RWPE1 (cell line): ENCODE data around the gene SLC22A15.

ENCODE experiments used
- CTCF ChIA-PET: fragments of 350-600 bp; sonication (Branson Sonifier 250); formaldehyde crosslinking; extraction: SDS; loops from one replicate; lab custom pipeline; 2021; lab: Yijun Ruan, JAX
- POLR2A ChIA-PET: fragments of 400-600 bp; formaldehyde crosslinking; extraction: SDS; loops from one replicate; lab custom pipeline; 2020; ENCODE audit warnings: antibody characterized with exemption; ENCODE audit not compliant: low non-redundant PET; lab: Yijun Ruan, JAX
- DNase-seq: peaks from one replicate; pipeline ENCODE4 v3.0.0; 2012; ENCODE audit warnings: low spot score
- H3K27ac ChIP-seq: fragments of 450-650 bp; 2 replicates; pipeline ENCODE4 v1.5.1; 2017
- CTCF ChIP-seq: fragments of 450-650 bp; conservative IDR thresholded peaks from 2 replicates; pipeline ENCODE4 v1.5.1; 2017; ENCODE audit warnings: low read depth, mild to moderate bottlenecking

Gene SLC22A15

DNA sequence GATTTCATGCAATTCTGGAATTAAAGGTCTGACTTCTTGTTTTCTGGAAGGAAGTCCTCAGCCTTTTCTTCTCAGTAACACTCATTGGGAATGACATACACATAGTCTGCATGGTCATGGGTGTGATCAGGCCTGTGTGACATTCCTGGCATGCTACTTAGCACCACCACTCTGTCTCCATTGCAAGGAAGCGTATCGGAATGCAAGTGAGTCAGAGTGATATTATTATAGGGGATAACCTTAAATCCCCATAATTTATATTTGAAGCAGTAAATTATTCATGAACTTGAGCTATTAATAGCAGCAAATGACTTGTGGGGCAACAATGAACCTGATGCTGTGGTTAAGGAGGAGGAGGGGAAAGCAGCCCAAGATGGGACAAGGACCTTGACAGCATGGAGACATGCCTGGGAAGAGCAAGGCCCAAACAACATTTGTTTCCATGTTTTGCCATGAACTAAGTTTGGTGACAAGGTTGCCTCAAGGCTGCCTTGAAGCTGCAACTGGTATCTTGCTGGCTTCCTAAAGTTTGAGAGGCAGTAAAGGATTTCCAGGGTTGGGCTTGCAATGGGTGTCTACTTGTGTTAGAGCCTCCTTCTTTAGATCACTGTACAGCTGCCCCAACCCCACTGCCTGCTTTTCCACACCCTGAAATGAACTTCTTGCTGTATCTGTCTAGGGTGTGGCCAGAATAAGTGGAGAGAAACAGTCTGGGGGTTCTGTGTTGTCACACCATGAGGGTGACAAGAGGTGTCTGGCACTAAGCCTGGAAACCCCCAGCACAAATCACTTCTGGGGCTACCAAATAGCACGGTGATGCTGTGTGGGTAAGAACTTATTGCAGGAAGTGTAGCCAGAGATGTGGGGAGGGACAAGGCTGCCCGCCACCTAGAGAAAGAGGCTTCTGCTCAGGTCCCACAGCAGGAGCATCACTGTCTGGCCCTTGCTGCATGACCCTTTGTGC, 139.4 kb downstream of the SLC22A15 start:
- DNase-seq = peak; percentile 74
- ChIA-PET CTCF (interaction anchor here (0.6 kb wide), 1 partner anchor 23 kb away, joined by 3 read pairs; no protein-coding TSS in a partner anchor), POLR2A (no interaction called here)
- H3K27ac ChIP-seq = no peak overlapping the region
- TF ChIP-seq CTCF = no peak

- POLR2A ChIA-PET = no interaction called here
- no peak for DNase-seq
- H3K27ac ChIP-seq = no peak overlapping the region
- CTCF ChIA-PET = interaction anchor here (0.6 to 0.7 kb wide), 2 partner anchors 134 to 824 kb away, joined by 3 to 4 read pairs; no protein-coding TSS in a partner anchor
- no peak for TF ChIP-seq CTCF
Observed at GRCh38 chr1:116118471-116118870, 142.2 kb downstream of the SLC22A15 start.
